Panc1 (cell line): ENCODE measurements around the gene BLTP2. TPM values are rescaled to one million over a fixed set of nuclear protein-coding genes. Genes with fewer than 3 reads are reported as not detected.

Source experiments
- ATAC-seq: fragments of 200-7000 bp; cut with Tn5 transposase; 2 replicates; pipeline ENCODE4 v1.9.1; 2020; ENCODE audit warnings: mild to moderate bottlenecking, moderate library complexity
- BruUV-seq: library from RNA; stranded (reverse); fragments of 400-500 nt; replicated peaks from 2 replicates; lab custom pipeline; 2021; lab: Mats Ljungman, UMichigan
- CTCF ChIA-PET: fragments of 300-600 bp; sonication (Branson Sonifier 250); formaldehyde crosslinking; loops from one replicate; lab custom pipeline; 2022; ENCODE audit warnings: antibody characterized with exemption; lab: Charles Lee
- POLR2A ChIA-PET: fragments of 300-600 bp; sonication (Branson Sonifier 250); formaldehyde crosslinking; loops from one replicate; lab custom pipeline; 2022; ENCODE audit warnings: antibody characterized with exemption; lab: Charles Lee
- DNase-seq: peaks from one replicate; pipeline ENCODE4 v3.0.0-alpha.2; 2010; ENCODE audit warnings: low read depth, low spot score
- H3K27ac ChIP-seq: 2 replicates; pipeline ENCODE4 v1.5.1; 2011; ENCODE audit warnings: mild to moderate bottlenecking, low read length, inconsistent platforms
- H3K27me3 ChIP-seq: fragments of 200-500 bp; sonication (Bioruptor generic); 2 replicates; pipeline ENCODE4 v1.6.0; 2014; ENCODE audit warnings: low read length, inconsistent platforms; ENCODE audit not compliant: control insufficient read depth, insufficient read depth
- H3K36me3 ChIP-seq: fragments of 200-500 bp; sonication (Bioruptor generic); 2 replicates; pipeline ENCODE4 v1.5.1; 2014; ENCODE audit warnings: inconsistent platforms, mild to moderate bottlenecking, low read length, moderate library complexity; ENCODE audit not compliant: control insufficient read depth, insufficient read depth
- H3K4me1 ChIP-seq: 2 replicates; pipeline ENCODE4 v1.5.1; 2011; ENCODE audit warnings: inconsistent platforms, mild to moderate bottlenecking, low read length, moderate library complexity; ENCODE audit not compliant: control insufficient read depth, insufficient read depth
- H3K4me3 ChIP-seq, 2 experiments: 2 replicates each; pipeline ENCODE4 v1.5.1; 2011 to 2012; ENCODE audit warnings: low read depth in 2 of 2, low read length in 2 of 2, mild to moderate bottlenecking in 2 of 2, inconsistent platforms in 1 of 2, moderate library complexity in 1 of 2
- H3K9me3 ChIP-seq: fragments of 200-500 bp; sonication (Bioruptor generic); 2 replicates; pipeline ENCODE4 v1.5.1; 2014; ENCODE audit warnings: low read depth, mild to moderate bottlenecking, inconsistent platforms, low read length, moderate library complexity; ENCODE audit not compliant: control insufficient read depth, insufficient read depth
- POLR2AphosphoS5 ChIP-seq: IDR thresholded peaks from 2 replicates; pipeline ENCODE4 v1.6.1; 2012; ENCODE audit warnings: mild to moderate bottlenecking, low read depth, low read length, moderate library complexity
- SIN3A ChIP-seq: IDR thresholded peaks from 2 replicates; pipeline ENCODE4 v1.6.1; 2012; ENCODE audit warnings: low read depth, mild to moderate bottlenecking, low read length, moderate library complexity, borderline replicate concordance; ENCODE audit not compliant: insufficient read depth
- TCF7L2 ChIP-seq: IDR thresholded peaks from 2 replicates; pipeline ENCODE4 v1.6.1; 2011; ENCODE audit warnings: mild to moderate bottlenecking, low read depth, low read length, inconsistent platforms
- in situ Hi-C: cut with HindIII; loops from 2 replicates; pipeline ENCODE4 v1.10.0; 2016; ENCODE audit warnings: low sequenced_read_pairs, low pct_unique_long_range_greater_than_20kb
- intact Hi-C: fragments of 100-400 bp; cut with micrococcal nuclease; formaldehyde crosslinking; loops from one replicate; pipeline ENCODE4 v1.10.0; 2022; ENCODE audit not compliant: unreplicated experiment
- total RNA-seq: library from RNA; stranded (reverse); gene quantifications from one replicate; pipeline ENCODE4 v1.2.1, GENCODE V29; 2021; ENCODE audit not compliant: unreplicated experiment
- TF ChIP-seq, protein P1 (sequence below), 2 experiments: IDR thresholded peaks; 2 replicates each; pipeline ENCODE4 v1.6.1; 2011 to 2012; ENCODE audit warnings: low read depth in 2 of 2, control low read depth in 1 of 2, low read length in 1 of 2, mild to moderate bottlenecking in 1 of 2, moderate library complexity in 1 of 2; ENCODE audit not compliant: insufficient read depth in 1 of 2
- TF ChIP-seq, protein P2 (sequence below): fragments of 450-650 bp; IDR thresholded peaks from 2 replicates; pipeline ENCODE4 v1.5.1; 2017; ENCODE audit warnings: mild to moderate bottlenecking

The BLTP2 gene
- total RNA-seq, 1 experiment from 2014 or later, result 271 TPM

DNA sequence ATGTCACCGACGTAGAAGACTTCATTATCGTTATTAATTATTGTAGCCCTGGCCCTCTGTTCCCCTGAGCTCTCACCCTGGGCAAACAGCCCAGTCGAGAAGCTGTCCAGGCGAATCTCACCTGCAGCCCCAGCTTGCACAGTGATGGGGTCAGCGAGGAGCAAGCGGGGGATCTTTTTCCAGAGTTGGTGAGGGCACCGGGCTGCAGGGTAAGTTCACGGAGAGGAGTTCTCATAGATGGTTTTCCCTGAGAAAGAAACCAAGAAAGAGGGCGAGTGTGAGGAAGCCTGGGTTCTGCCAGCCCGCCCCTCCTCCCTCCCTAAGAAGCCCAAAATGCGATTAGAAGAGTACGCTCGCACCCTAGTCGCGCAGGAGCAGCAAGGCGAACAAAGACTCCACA, 46.6 kb downstream of the BLTP2 start:
- CTCF ChIA-PET, result no interaction called here
- TF ChIP-seq, protein P1, sequence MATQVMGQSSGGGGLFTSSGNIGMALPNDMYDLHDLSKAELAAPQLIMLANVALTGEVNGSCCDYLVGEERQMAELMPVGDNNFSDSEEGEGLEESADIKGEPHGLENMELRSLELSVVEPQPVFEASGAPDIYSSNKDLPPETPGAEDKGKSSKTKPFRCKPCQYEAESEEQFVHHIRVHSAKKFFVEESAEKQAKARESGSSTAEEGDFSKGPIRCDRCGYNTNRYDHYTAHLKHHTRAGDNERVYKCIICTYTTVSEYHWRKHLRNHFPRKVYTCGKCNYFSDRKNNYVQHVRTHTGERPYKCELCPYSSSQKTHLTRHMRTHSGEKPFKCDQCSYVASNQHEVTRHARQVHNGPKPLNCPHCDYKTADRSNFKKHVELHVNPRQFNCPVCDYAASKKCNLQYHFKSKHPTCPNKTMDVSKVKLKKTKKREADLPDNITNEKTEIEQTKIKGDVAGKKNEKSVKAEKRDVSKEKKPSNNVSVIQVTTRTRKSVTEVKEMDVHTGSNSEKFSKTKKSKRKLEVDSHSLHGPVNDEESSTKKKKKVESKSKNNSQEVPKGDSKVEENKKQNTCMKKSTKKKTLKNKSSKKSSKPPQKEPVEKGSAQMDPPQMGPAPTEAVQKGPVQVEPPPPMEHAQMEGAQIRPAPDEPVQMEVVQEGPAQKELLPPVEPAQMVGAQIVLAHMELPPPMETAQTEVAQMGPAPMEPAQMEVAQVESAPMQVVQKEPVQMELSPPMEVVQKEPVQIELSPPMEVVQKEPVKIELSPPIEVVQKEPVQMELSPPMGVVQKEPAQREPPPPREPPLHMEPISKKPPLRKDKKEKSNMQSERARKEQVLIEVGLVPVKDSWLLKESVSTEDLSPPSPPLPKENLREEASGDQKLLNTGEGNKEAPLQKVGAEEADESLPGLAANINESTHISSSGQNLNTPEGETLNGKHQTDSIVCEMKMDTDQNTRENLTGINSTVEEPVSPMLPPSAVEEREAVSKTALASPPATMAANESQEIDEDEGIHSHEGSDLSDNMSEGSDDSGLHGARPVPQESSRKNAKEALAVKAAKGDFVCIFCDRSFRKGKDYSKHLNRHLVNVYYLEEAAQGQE (IDR thresholded peaks at IDR 0.05; ENCODE audit: insufficient read depth in 1 of 2, low read depth in 2 of 2, low read length in 1 of 2), result no peak
- TF ChIP-seq TCF7L2 (no peak), POLR2AphosphoS5 (no peak)
- TF ChIP-seq, protein P2, sequence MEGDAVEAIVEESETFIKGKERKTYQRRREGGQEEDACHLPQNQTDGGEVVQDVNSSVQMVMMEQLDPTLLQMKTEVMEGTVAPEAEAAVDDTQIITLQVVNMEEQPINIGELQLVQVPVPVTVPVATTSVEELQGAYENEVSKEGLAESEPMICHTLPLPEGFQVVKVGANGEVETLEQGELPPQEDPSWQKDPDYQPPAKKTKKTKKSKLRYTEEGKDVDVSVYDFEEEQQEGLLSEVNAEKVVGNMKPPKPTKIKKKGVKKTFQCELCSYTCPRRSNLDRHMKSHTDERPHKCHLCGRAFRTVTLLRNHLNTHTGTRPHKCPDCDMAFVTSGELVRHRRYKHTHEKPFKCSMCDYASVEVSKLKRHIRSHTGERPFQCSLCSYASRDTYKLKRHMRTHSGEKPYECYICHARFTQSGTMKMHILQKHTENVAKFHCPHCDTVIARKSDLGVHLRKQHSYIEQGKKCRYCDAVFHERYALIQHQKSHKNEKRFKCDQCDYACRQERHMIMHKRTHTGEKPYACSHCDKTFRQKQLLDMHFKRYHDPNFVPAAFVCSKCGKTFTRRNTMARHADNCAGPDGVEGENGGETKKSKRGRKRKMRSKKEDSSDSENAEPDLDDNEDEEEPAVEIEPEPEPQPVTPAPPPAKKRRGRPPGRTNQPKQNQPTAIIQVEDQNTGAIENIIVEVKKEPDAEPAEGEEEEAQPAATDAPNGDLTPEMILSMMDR, result no peak
- DNase-seq (no peak), ATAC-seq (peak; percentile 19)
- intact Hi-C loops, result no loop called here
- Histone ChIP-seq H3K27me3 (no peaks in the 10 kb centered on the region), H3K4me3 (peak overlapping the region; percentile 82 to 83), H3K27ac (peak overlapping the region; percentile 95), H3K4me1 (peaks cover 10% of the 10 kb centered on the region), H3K9me3 (no peaks in the 10 kb centered on the region), H3K36me3 (peaks cover 4% of the 10 kb centered on the region)
- POLR2A ChIA-PET, result interaction anchor here (1.7 kb wide), 1 partner anchor 22 kb away, joined by 3 read pairs; the partner anchor contains the start of gene ALDOC
- TSS peak; percentile 91 for BruUV-seq
- in situ Hi-C loops, result no loop called here

DNA sequence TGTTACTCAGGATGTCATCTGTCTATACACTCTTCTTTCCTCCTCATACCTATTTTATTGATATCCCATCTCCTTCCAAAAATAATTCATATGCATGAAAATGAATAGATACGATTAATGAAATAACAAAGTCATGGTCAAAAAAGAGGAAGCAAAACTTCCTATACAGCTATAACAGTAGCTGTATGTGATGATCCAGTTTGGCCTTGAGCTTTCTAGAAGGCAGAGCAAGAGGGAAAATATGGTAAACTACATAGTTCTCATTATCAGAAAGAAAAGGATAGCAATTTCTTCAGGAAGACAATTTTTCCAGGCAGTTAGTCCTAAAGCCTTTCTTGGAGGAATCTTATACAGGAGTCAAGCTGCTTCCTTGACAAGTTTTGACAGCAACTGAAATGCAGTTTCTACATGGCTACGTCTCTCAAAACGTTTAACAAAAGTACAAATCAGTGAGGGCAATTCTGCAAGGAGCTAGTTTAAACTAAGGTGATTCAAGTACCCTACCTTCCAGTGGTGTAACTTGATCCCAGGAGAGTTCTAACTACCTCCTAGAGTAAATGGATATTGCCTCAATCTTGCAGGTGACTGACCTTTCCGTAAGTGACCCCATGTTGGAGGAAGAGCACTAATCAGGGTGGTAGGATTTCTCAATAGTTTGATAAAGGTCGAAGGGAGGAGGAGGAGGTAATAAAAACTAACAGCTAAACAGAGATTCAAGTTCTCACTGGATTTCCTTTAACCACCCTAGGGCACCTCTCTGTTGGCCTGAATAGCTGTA, 47.2 kb downstream of the BLTP2 start:
- BruUV-seq, result no TSS peak
- POLR2A ChIA-PET, result interaction anchor here (1.7 kb wide), 1 partner anchor 21 kb away, joined by 3 read pairs; the partner anchor contains the start of gene ALDOC

More for the DNA sequence above, 47.2 kb downstream of the BLTP2 start:
- DNase-seq (no peak), ATAC-seq (no peak)
- peaks cover 8% of the 10 kb centered on the region for H3K36me3 ChIP-seq
- TF ChIP-seq, protein P1 (IDR thresholded peaks at IDR 0.05; ENCODE audit: insufficient read depth in 1 of 2, low read depth in 2 of 2, low read length in 1 of 2), result no peak
- TF ChIP-seq, protein P2, result no peak
- TF ChIP-seq SIN3A (no peak; the same call in 1 of the 2 replicates), POLR2AphosphoS5 (no peak), TCF7L2 (no peak)
- H3K4me3 ChIP-seq, result peak overlapping the region; percentile 82 to 83
- H3K4me1 ChIP-seq, result peaks cover 10% of the 10 kb centered on the region
- peak overlapping the region; percentile 95 for H3K27ac ChIP-seq
- CTCF ChIA-PET, result no interaction called here
- no peaks in the 10 kb centered on the region for H3K9me3 ChIP-seq
- in situ Hi-C loops (no loop called here), intact Hi-C loops (no loop called here)
- H3K27me3 ChIP-seq, result no peaks in the 10 kb centered on the region
